A549 (cell line): ENCODE data around the gene APBB2. TPM values are rescaled to one million over a fixed set of nuclear protein-coding genes. Genes with fewer than 3 reads are reported as not detected.

ENCODE experiments used
- ATAC-seq, 2 experiments: fragments of 200-7000 bp in 1 of 2; fragments of >200 bp in 1 of 2; cut with Nextera tagmentation in 1 of 2; cut with Tn5 transposase in 1 of 2; 3 replicates each; pipeline versions ENCODE4 v1.8.0 to v1.9.1; 2018 to 2020; ENCODE audit warnings: mild to moderate bottlenecking in 1 of 2, moderate library complexity in 1 of 2
- CTCF ChIA-PET: fragments of 300-600 bp; sonication (Branson Sonifier 250); formaldehyde crosslinking; extraction: SDS; loops from one replicate; lab custom pipeline; 2021; ENCODE audit warnings: antibody characterized with exemption, inconsistent platforms; lab: Yijun Ruan, JAX
- POLR2A ChIA-PET: fragments of 350-600 bp; formaldehyde crosslinking; extraction: SDS; loops from one replicate; lab custom pipeline; 2021; ENCODE audit warnings: antibody characterized with exemption, inconsistent platforms; lab: Yijun Ruan, JAX
- DNase-seq, 2 experiments: peaks; one replicate each; pipeline versions ENCODE4 v3.0.0 to v3.0.0-alpha.2; 2011 to 2016; ENCODE audit warnings: low read depth in 1 of 2, low spot score in 1 of 2
- FAIRE-seq: peaks from 2 replicates; lab custom pipeline; 2011; peaks lifted over from hg19 to GRCh38; lab: Jason Lieb, UNC
- H3K27ac ChIP-seq, 2 experiments: fragments of >200 bp; sonication (Bioruptor Twin); formaldehyde crosslinking; 3 replicates each; pipeline ENCODE4 v1.5.1; 2016 to 2017
- H3K4me1 ChIP-seq: fragments of >200 bp; sonication (Bioruptor Twin); formaldehyde crosslinking; 3 replicates; pipeline ENCODE4 v1.6.1; 2016
- H3K4me2 ChIP-seq: fragments of >200 bp; sonication (Bioruptor Twin); formaldehyde crosslinking; 3 replicates; pipeline ENCODE4 v1.6.1; 2016
- H3K4me3 ChIP-seq: fragments of >200 bp; sonication (Bioruptor Twin); formaldehyde crosslinking; 3 replicates; pipeline ENCODE4 v1.5.1; 2016
- H3K9me3 ChIP-seq: fragments of >200 bp; sonication (Bioruptor Twin); formaldehyde crosslinking; 3 replicates; pipeline ENCODE4 v1.6.1; 2016
- BCL3 ChIP-seq: fragments of >200 bp; sonication (Bioruptor Twin); formaldehyde crosslinking; IDR thresholded peaks from 3 replicates; pipeline ENCODE4 v1.6.1; 2016
- BHLHE40 ChIP-seq: IDR thresholded peaks from 2 replicates; pipeline ENCODE4 v1.6.1; 2012; ENCODE audit warnings: low read depth, low read length, inconsistent platforms
- CHD4 ChIP-seq: fragments of 200-600 bp; sonication (generic); IDR thresholded peaks from 2 replicates; pipeline ENCODE4 v1.6.1; 2016; ENCODE audit warnings: antibody characterized with exemption, mild to moderate bottlenecking, borderline replicate concordance
- CTCF ChIP-seq: fragments of >200 bp; sonication (Bioruptor Twin); formaldehyde crosslinking; IDR thresholded peaks from 3 replicates; pipeline ENCODE4 v1.5.1; 2016
- EHF ChIP-seq: fragments of 250-450 bp; sonication (Bioruptor Pico); IDR thresholded peaks from 2 replicates; pipeline ENCODE4 v1.5.0; 2020; ENCODE audit warnings: mild to moderate bottlenecking
- EP300 ChIP-seq, 2 experiments: fragments of >200 bp; sonication (Bioruptor Twin); formaldehyde crosslinking; IDR thresholded peaks; 2 replicates in 1 of 2; 3 replicates in 1 of 2; pipeline ENCODE4 v1.6.1; 2016 to 2017
- FOSL2 ChIP-seq, 2 experiments: fragments of 450-650 bp in 1 of 2; fragments of >200 bp in 1 of 2; sonication (Bioruptor Twin) in 1 of 2; formaldehyde crosslinking; IDR thresholded peaks; 2 replicates each; pipeline versions ENCODE4 v1.5.0 to v1.6.1; 2016 to 2020; ENCODE audit warnings: mild to moderate bottlenecking in 1 of 2, moderate library complexity in 1 of 2
- FOXS1 ChIP-seq: fragments of 250-450 bp; sonication (Bioruptor Pico); IDR thresholded peaks from 2 replicates; pipeline ENCODE4 v1.5.0; 2020; ENCODE audit warnings: mild to moderate bottlenecking, moderate library complexity
- GATA3 ChIP-seq: IDR thresholded peaks from 2 replicates; pipeline ENCODE4 v1.6.1; 2012; ENCODE audit warnings: borderline replicate concordance
- HES2 ChIP-seq: fragments of >200 bp; sonication (Bioruptor Twin); formaldehyde crosslinking; IDR thresholded peaks from 2 replicates; pipeline ENCODE4 v1.6.1; 2016
- HOXB13 ChIP-seq: fragments of 250-450 bp; sonication (Bioruptor Pico); IDR thresholded peaks from 2 replicates; pipeline ENCODE4 v1.5.0; 2020; ENCODE audit warnings: low read depth, mild to moderate bottlenecking, moderate library complexity
- HOXB5 ChIP-seq: fragments of 250-450 bp; sonication (Bioruptor Pico); IDR thresholded peaks from 2 replicates; pipeline ENCODE4 v1.5.0; 2020; ENCODE audit warnings: mild to moderate bottlenecking, moderate library complexity
- JUNB ChIP-seq: fragments of >200 bp; sonication (Bioruptor Twin); formaldehyde crosslinking; IDR thresholded peaks from 2 replicates; pipeline ENCODE4 v1.6.1; 2016
- KDM1A ChIP-seq: fragments of 200-600 bp; sonication (generic); IDR thresholded peaks from 2 replicates; pipeline ENCODE4 v1.6.1; 2016; ENCODE audit warnings: low read depth, mild to moderate bottlenecking
- KDM5A ChIP-seq: fragments of 200-600 bp; sonication (generic); IDR thresholded peaks from 2 replicates; pipeline ENCODE4 v1.6.1; 2016; ENCODE audit warnings: antibody characterized with exemption, mild to moderate bottlenecking
- MAFK ChIP-seq: fragments of 450-650 bp; IDR thresholded peaks from 2 replicates; pipeline ENCODE4 v1.6.1; 2014; ENCODE audit not compliant: partially characterized antibody
- MAZ ChIP-seq: fragments of 150-350 bp; IDR thresholded peaks from 2 replicates; pipeline ENCODE4 v1.6.1; 2014; ENCODE audit warnings: antibody characterized with exemption, low read depth, low read length, borderline replicate concordance
- NFE2L2 ChIP-seq: fragments of 150-350 bp; conservative IDR thresholded peaks from 2 replicates; pipeline ENCODE4 v1.6.1; 2014; ENCODE audit warnings: low read length
- NPAS2 ChIP-seq: fragments of 250-450 bp; sonication (Bioruptor Pico); IDR thresholded peaks from 2 replicates; pipeline ENCODE4 v1.8.0; 2022; ENCODE audit warnings: mild to moderate bottlenecking, moderate library complexity, borderline replicate concordance
- PHF8 ChIP-seq: fragments of 200-600 bp; sonication (generic); IDR thresholded peaks from 2 replicates; pipeline ENCODE4 v1.6.1; 2016; ENCODE audit warnings: low read depth, mild to moderate bottlenecking, antibody characterized with exemption, moderate library complexity, borderline replicate concordance
- POLR2AphosphoS2 ChIP-seq: conservative IDR thresholded peaks from 2 replicates; pipeline ENCODE4 v1.6.1; 2012; ENCODE audit warnings: low read length, improper control_type of control experiment, inconsistent platforms
- RNF2 ChIP-seq: fragments of 200-600 bp; sonication (generic); IDR thresholded peaks from 2 replicates; pipeline ENCODE4 v1.6.1; 2016; ENCODE audit warnings: low read depth, mild to moderate bottlenecking, antibody characterized with exemption, moderate library complexity, borderline replicate concordance
- SMC3 ChIP-seq: fragments of >200 bp; sonication (Bioruptor Twin); formaldehyde crosslinking; IDR thresholded peaks from 3 replicates; pipeline ENCODE4 v1.6.1; 2018; ENCODE audit warnings: inconsistent platforms
- SREBF2 ChIP-seq: fragments of 450-650 bp; IDR thresholded peaks from 2 replicates; pipeline ENCODE4 v1.6.1; 2014; ENCODE audit warnings: mild to moderate bottlenecking, moderate library complexity
- TFCP2L1 ChIP-seq: fragments of 250-450 bp; sonication (Bioruptor Pico); IDR thresholded peaks from 2 replicates; pipeline ENCODE4 v1.5.0; 2021; ENCODE audit warnings: mild to moderate bottlenecking
- ZC3H11A ChIP-seq: fragments of 450-650 bp; IDR thresholded peaks from 2 replicates; pipeline ENCODE4 v1.6.1; 2014; ENCODE audit warnings: antibody characterized with exemption, mild to moderate bottlenecking
- ZFP36 ChIP-seq: fragments of 450-650 bp; IDR thresholded peaks from 2 replicates; pipeline ENCODE4 v1.6.1; 2014; ENCODE audit warnings: borderline replicate concordance; ENCODE audit not compliant: partially characterized antibody
- ZSCAN20 ChIP-seq: fragments of 250-450 bp; sonication (Bioruptor Pico); IDR thresholded peaks from 2 replicates; pipeline ENCODE4 v1.8.0; 2022; ENCODE audit warnings: mild to moderate bottlenecking, moderate library complexity
- WGBS: methylation state at CpG from one replicate; pipeline ENCODE4 v1.1.6; 2017; ENCODE audit errors: missing lambda C conversion rate; 5-methylcytosine and 5-hydroxymethylcytosine counted together
- polyA plus RNA-seq, 4 experiments: library from polyadenylated mRNA; depleted of rRNA in 3 of 4; stranded (reverse); fragments of >200 nt; fragmentation: RNase III in 1 of 4; extraction: RNeasy Plus Mini Kit Qiagen cat#74134 plus additional on column Dnase treatment in 1 of 4; gene quantifications; 2 replicates in 3 of 4; 3 replicates in 1 of 4; pipeline ENCODE4 v1.2.3, GENCODE V29; 2011 to 2017

The APBB2 gene
- polyA plus RNA-seq, 2 of the 4 experiments (the other 2 are of a cell fraction): 8.3 to 31.9 TPM

GRCh38 chr4:40886931-40887763 lies 327.2 kb downstream of the APBB2 start:
- no peak overlapping the region for H3K4me2 ChIP-seq
- WGBS: 94% methylated on average over 7 of the region's 7 CpGs
- DNase-seq: no peak
- no peak overlapping the region for H3K4me3 ChIP-seq
- H3K27ac ChIP-seq: no peak overlapping the region
- no peak for ATAC-seq
- FAIRE-seq: no peak
- CTCF ChIA-PET: interaction anchor here (2.1 kb wide), 1 partner anchor 37 kb away, joined by 6 read pairs; no protein-coding TSS in a partner anchor
- H3K9me3 ChIP-seq: no peaks in the 10 kb centered on the region
- no peak for TF ChIP-seq ZFP36
- TF ChIP-seq RNF2: no peak
- no peak for TF ChIP-seq JUNB
- POLR2A ChIA-PET: no interaction called here
- no peaks in the 10 kb centered on the region for H3K4me1 ChIP-seq

GRCh38 chr4:40881851-40882250 lies 332.5 kb downstream of the APBB2 start:
- ChIA-PET CTCF (interaction anchor here (1.1 to 1.3 kb wide), 2 partner anchors 14 to 27 kb away, joined by 3 read pairs; no protein-coding TSS in a partner anchor), POLR2A (no interaction called here)
- no peak for ATAC-seq
- no peak overlapping the region for H3K4me2 ChIP-seq
- no peaks in the 10 kb centered on the region for H3K9me3 ChIP-seq
- 90% methylated on average over 4 of the region's 4 CpGs for WGBS
- FAIRE-seq: no peak
- H3K4me3 ChIP-seq: no peak overlapping the region
- H3K4me1 ChIP-seq: no peaks in the 10 kb centered on the region
- no peak for DNase-seq
- TF ChIP-seq HOXB13 (no peak), POLR2AphosphoS2 (no peak), EP300 (IDR thresholded peaks at IDR 0.05) (no peak), GATA3 (no peak), KDM5A (no peak), CTCF (no peak), SMC3 (no peak), BHLHE40 (no peak), HES2 (no peak), PHF8 (no peak), TFCP2L1 (CRISPR knock-in tag) (no peak), ZSCAN20 (no peak)
- H3K27ac ChIP-seq: no peak overlapping the region

GRCh38 chr4:40881096-40881495 lies 333.2 kb downstream of the APBB2 start:
- FAIRE-seq (no peak), ATAC-seq (no peak), DNase-seq (no peak)
- 97% methylated on average over 2 of the region's 2 CpGs for WGBS
- CTCF ChIA-PET: interaction anchor here (2.3 kb wide), 1 partner anchor 16 kb away, joined by 8 read pairs; no protein-coding TSS in a partner anchor
- POLR2A ChIA-PET: no interaction called here
- Histone ChIP-seq H3K4me1 (no peaks in the 10 kb centered on the region), H3K9me3 (no peaks in the 10 kb centered on the region), H3K4me3 (no peak overlapping the region), H3K4me2 (no peak overlapping the region), H3K27ac (no peak overlapping the region)
- TF ChIP-seq EP300 (IDR thresholded peaks at IDR 0.05) (no peak), ZC3H11A (no peak), CHD4 (no peak), NFE2L2 (no peak), NPAS2 (no peak), CTCF (no peak), SREBF2 (no peak), MAFK (no peak), HOXB5 (CRISPR knock-in tag) (no peak), MAZ (no peak), FOXS1 (no peak), ZSCAN20 (no peak), KDM1A (no peak), BCL3 (no peak), SMC3 (no peak), EHF (CRISPR knock-in tag) (no peak), ZFP36 (no peak), FOSL2 (IDR thresholded peaks at IDR 0.05) (no peak), FOSL2 (CRISPR knock-in tag; IDR thresholded peaks at IDR 0.05) (no peak)
